GM21825 (cell line): ENCODE measurements around the gene TBKBP1.

Source experiments
- ATAC-seq: cut with Tn5 transposase; IDR thresholded peaks from one replicate; pipeline ENCODE4 v1.9.1; 2021; ENCODE audit warnings: mild to moderate bottlenecking, moderate library complexity; ENCODE audit not compliant: unreplicated experiment

TBKBP1 gene

GRCh38 chr17:47760409-47761140, 66.6 kb downstream of the TBKBP1 start:
- ATAC-seq, result no peak
